Heart left ventricle (tissue), 16 donors: Measurements from ENCODE around the gene RGS12. TPM values are rescaled to one million over a fixed set of nuclear protein-coding genes. Genes with fewer than 3 reads are reported as not detected.

ENCODE experiments used
- ATAC-seq, 4 donors: fragments of 200-7000 bp; cut with Tn5 transposase; one replicate each; pipeline ENCODE4 v1.9.1; 2020 to 2022; ENCODE audit warnings: moderate library complexity in 4 of 4, mild to moderate bottlenecking in 3 of 4, moderate number of reproducible peaks in 1 of 4
- DNase-seq, 5 donors: peaks; one replicate each; pipeline ENCODE4 v3.0.0-alpha.2; 2020
- H3K27ac ChIP-seq, 12 donors: fragments of 200-600 bp; sonication (generic) in 4 of 12; one replicate each; pipeline versions ENCODE4 v1.5.0 to v1.8.0; 2016 to 2022; ENCODE audit warnings: mild to moderate bottlenecking in 2 of 12
- H3K27me3 ChIP-seq, 9 donors: fragments of 200-600 bp; sonication (generic) in 2 of 9; one replicate each; pipeline versions ENCODE4 v1.5.1 to v1.8.0; 2016 to 2022; ENCODE audit warnings: mild to moderate bottlenecking in 3 of 9
- H3K36me3 ChIP-seq, 9 donors: fragments of 200-600 bp; sonication (generic) in 2 of 9; one replicate each; pipeline versions ENCODE4 v1.5.0 to v1.8.0; 2018 to 2022; ENCODE audit warnings: mild to moderate bottlenecking in 2 of 9
- H3K4me1 ChIP-seq, 12 donors: fragments of 200-600 bp; sonication (generic) in 4 of 12; one replicate each; pipeline versions ENCODE4 v1.5.0 to v1.8.0; 2016 to 2022; ENCODE audit warnings: mild to moderate bottlenecking in 3 of 12
- H3K4me3 ChIP-seq, 12 donors: fragments of 200-600 bp; sonication (generic) in 4 of 12; one replicate each; pipeline versions ENCODE4 v1.5.0 to v1.8.0; 2017 to 2022; ENCODE audit warnings: mild to moderate bottlenecking in 9 of 12, moderate library complexity in 4 of 12
- H3K9me3 ChIP-seq, 12 donors: fragments of 200-600 bp; sonication (generic) in 4 of 12; one replicate each; pipeline versions ENCODE4 v1.5.0 to v1.8.0; 2016 to 2022; ENCODE audit warnings: mild to moderate bottlenecking in 1 of 12
- CTCF ChIP-seq, 12 donors: fragments of 200-600 bp; sonication (generic) in 4 of 12; IDR thresholded peaks; one replicate each; pipeline versions ENCODE4 v1.5.0 to v1.8.0; 2018 to 2022; ENCODE audit warnings: antibody characterized with exemption in 12 of 12, mild to moderate bottlenecking in 5 of 12
- POLR2A ChIP-seq, 2 donors: fragments of 450-650 bp; IDR thresholded peaks; one replicate each; pipeline ENCODE4 v1.6.1; 2017; ENCODE audit warnings: antibody characterized with exemption in 2 of 2, mild to moderate bottlenecking in 2 of 2, moderate library complexity in 2 of 2
- WGBS, 4 donors: extraction: QIAGEN DNeasy Blood & Tissue Kit in 2 of 4; methylation state at CpG; one replicate each; pipeline versions ENCODE4 v1.1.5 to v1.1.7; 2013 to 2018; 5-methylcytosine and 5-hydroxymethylcytosine counted together
- intact Hi-C, 10 donors: fragments of 100-400 bp; cut with DNase I; formaldehyde crosslinking; loops; one replicate each; pipeline versions ENCODE4 v1.11.1 to v1.14.2; 2022
- polyA plus RNA-seq, 2 donors: library from polyadenylated mRNA; stranded (reverse); fragments of 200-250 nt; gene quantifications; one replicate each; pipeline ENCODE4 v1.2.3, GENCODE V29; 2013
- total RNA-seq, 9 donors: library from RNA; depleted of rRNA in 2 of 9; stranded (reverse); fragments of >200 nt in 2 of 9; fragmentation: NEBNext Ultra II Directional in 3 of 9; extraction: Animal tissue kit (Norgen Biotek cat#: 25700) in 3 of 9; gene quantifications; one replicate each; pipeline versions ENCODE4 v1.1.0 to v1.2.4, GENCODE V29; 2016 to 2023
- donor health status: ischemic (EF 13 %, LVEDD 7.1; RV severe dilation, severe dysfunction).
- donor health status: healthy with polysubstance abuse.
- donor health status: DM: no; HTN: yes; CAD: no.
- donor health status: DM: no; HTN: no; CAD: no.
- donor health status: ischemic (EF 25% LVEDD 6.9; RV normal size, moderate dysfunction).
- donor health status: ischemic (EF 25% LVEDD 5.7; RV mildly dilated, moderate dysfunction).
- donor health status: healthy.
- donor health status: DM: yes; HTN: yes; CAD: no.
- donor health status: ischemic (EF 35%, LVEDD 5.7; RV mildly dilated, moderate dysfunction).
- donor health status: nonischemic (EF 11% LVEDD 7.7; RV severe dilation, severe dysfunction).
- donor health status: DM: yes; HTN: yes; CAD: no.
- donor health status: PGD.
- donor health status: ischemic (EF 29% LVEDD 5.4; RV normal size, mild dysfunction).
- donor health status: nonischemic (EF 23%, LVEDD 6.1; RV moderate dilation, normal function).

Gene RGS12
- total and polyA plus RNA-seq, 11 donors = 8.4 to 18.4 (median 13.9) TPM

DNA sequence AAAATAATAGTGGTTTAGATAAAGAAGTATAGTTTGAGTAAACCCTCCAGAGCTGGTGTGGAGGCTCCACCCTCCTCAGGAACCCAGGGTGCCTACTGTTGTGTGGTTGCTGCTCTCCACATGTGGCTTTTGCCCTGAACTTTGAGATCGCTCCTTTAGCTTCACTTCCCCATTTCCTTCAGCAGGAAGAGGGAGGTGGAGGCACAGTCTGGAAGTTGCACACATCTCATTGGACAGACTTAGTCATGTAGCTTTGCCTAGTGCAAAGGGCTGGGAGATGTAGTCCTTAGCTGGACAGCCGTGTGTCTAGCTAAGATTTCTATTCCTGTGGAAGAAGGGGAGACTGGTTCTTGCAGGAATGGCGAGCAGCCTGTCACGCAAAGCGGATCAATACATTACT is 37.9 kb downstream of the RGS12 start:
- H3K36me3 ChIP-seq = no peaks in the 10 kb centered on the region
- TF ChIP-seq POLR2A (IDR thresholded peaks at IDR 0.05) (no peak), CTCF (IDR thresholded peaks at IDR 0.05) (no peak)
- peak overlapping the region in 4 of 12 donors; percentile 43 to 89 (median 74) for H3K27ac ChIP-seq
- peaks cover 0 to under 1% (median 0%) of the 10 kb centered on the region in 12 donors for H3K9me3 ChIP-seq
- no peak overlapping the region for H3K4me3 ChIP-seq
- H3K4me1 ChIP-seq = peaks cover 0 to 25% (median 12%) of the 10 kb centered on the region in 12 donors
- DNase-seq = peak in 1 of 5 donors; percentile 11
- no peaks in the 10 kb centered on the region for H3K27me3 ChIP-seq
- 78 to 85% (median 84%) methylated on average over 5 of the region's 5 CpGs for WGBS, 4 donors
- intact Hi-C loops = no loop called here
- ATAC-seq = peak in 2 of 4 donors; percentile 48 to 51

- WGBS, 4 donors = 65 to 78% (median 68%) methylated on average over 20 to 23 of the region's 23 CpGs
- ATAC-seq (peak; percentile 52 to 94 (median 68)), DNase-seq (peak in 2 of 5 donors; percentile 49 to 52)
- peak overlapping the region in 11 of 12 donors; percentile 57 to 89 (median 73) for H3K27ac ChIP-seq
- H3K4me3 ChIP-seq = peak overlapping the region in 5 of 12 donors; percentile 8 to 33 (median 24)
- peaks cover 0 to 25% (median 12%) of the 10 kb centered on the region in 12 donors for H3K4me1 ChIP-seq
- TF ChIP-seq POLR2A (IDR thresholded peaks at IDR 0.05) (no peak), CTCF (IDR thresholded peaks at IDR 0.05) (no peak)
- no peaks in the 10 kb centered on the region for H3K9me3 ChIP-seq
- no peaks in the 10 kb centered on the region for H3K27me3 ChIP-seq
- intact Hi-C loops = no loop called here
- H3K36me3 ChIP-seq = no peaks in the 10 kb centered on the region
Measured at GRCh38 chr4:3331511-3332394, 38.9 kb downstream of the RGS12 start.

- Histone ChIP-seq H3K36me3 (no peaks in the 10 kb centered on the region), H3K27me3 (no peaks in the 10 kb centered on the region), H3K9me3 (no peaks in the 10 kb centered on the region), H3K27ac (peak overlapping the region in 6 of 12 donors; percentile 65 to 89 (median 73)), H3K4me1 (peaks cover 0 to 25% (median 12%) of the 10 kb centered on the region in 12 donors), H3K4me3 (no peak overlapping the region)
- ATAC-seq = no peak
- WGBS, 4 donors = 89 to 96% (median 93%) methylated on average over 9 of the region's 9 CpGs
- intact Hi-C loops = no loop called here
- no peak for DNase-seq
- no peak for TF ChIP-seq CTCF (IDR thresholded peaks at IDR 0.05)
- TF ChIP-seq POLR2A (IDR thresholded peaks at IDR 0.05) = no peak
Measured at GRCh38 chr4:3332498-3332897, 39.7 kb downstream of the RGS12 start.

- TF ChIP-seq POLR2A (IDR thresholded peaks at IDR 0.05) (no peak), CTCF (IDR thresholded peaks at IDR 0.05) (no peak)
- no peaks in the 10 kb centered on the region for H3K9me3 ChIP-seq
- intact Hi-C loops = no loop called here
- peaks cover 0 to 25% (median 12%) of the 10 kb centered on the region in 12 donors for H3K4me1 ChIP-seq
- H3K36me3 ChIP-seq = no peaks in the 10 kb centered on the region
- ATAC-seq (no peak), DNase-seq (no peak)
- 73 to 78% (median 76%) methylated on average over 3 of the region's 3 CpGs for WGBS, 4 donors
- no peaks in the 10 kb centered on the region for H3K27me3 ChIP-seq
- no peak overlapping the region for H3K4me3 ChIP-seq
- no peak overlapping the region for H3K27ac ChIP-seq
Measured at GRCh38 chr4:3334316-3334715, 41.5 kb downstream of the RGS12 start.
